Forelimb muscle (tissue), 1 donor: Measurements from ENCODE around the gene SLC6A3. TPM values are rescaled to one million over a fixed set of nuclear protein-coding genes. Genes with fewer than 3 reads are reported as not detected.

Source experiments
- DNase-seq: peaks from one replicate; pipeline ENCODE4 v3.0.0-alpha.2; 2013; ENCODE audit warnings: low read depth
- polyA plus RNA-seq: library from polyadenylated mRNA; unstranded; fragments of 120-200 nt; gene quantifications from one replicate; pipeline ENCODE4 v1.2.1, GENCODE V29; 2013; ENCODE audit not compliant: insufficient read length

Gene SLC6A3
- polyA plus RNA-seq, 1 donor, result not detected

- DNase-seq, result no peak
Measured at GRCh38 chr5:1442222-1443145, 2.8 kb downstream of the SLC6A3 start.

GRCh38 chr5:1441166-1441865 lies 3.9 kb downstream of the SLC6A3 start:
- DNase-seq, result no peak

- DNase-seq, result no peak
Measured at GRCh38 chr5:1440098-1440493, 5.1 kb downstream of the SLC6A3 start.

- DNase-seq, result no peak
Measured at GRCh38 chr5:1439388-1440097, 5.7 kb downstream of the SLC6A3 start.

- no peak for DNase-seq
Measured at GRCh38 chr5:1438871-1439270, 6.4 kb downstream of the SLC6A3 start.

GRCh38 chr5:1437876-1438559 lies 7.2 kb downstream of the SLC6A3 start:
- no peak for DNase-seq

- no peak for DNase-seq
Measured at GRCh38 chr5:1437226-1437829, 7.9 kb downstream of the SLC6A3 start.

GRCh38 chr5:1436681-1437080 lies 8.6 kb downstream of the SLC6A3 start:
- DNase-seq, result no peak

GRCh38 chr5:1436036-1436435 lies 9.2 kb downstream of the SLC6A3 start:
- DNase-seq, result no peak

GRCh38 chr5:1435369-1435768 lies 9.9 kb downstream of the SLC6A3 start:
- DNase-seq, result no peak

- DNase-seq, result no peak
Measured at GRCh38 chr5:1432296-1432695, 12.9 kb downstream of the SLC6A3 start.

GRCh38 chr5:1431896-1432295 lies 13.3 kb downstream of the SLC6A3 start:
- no peak for DNase-seq

- no peak for DNase-seq
Measured at GRCh38 chr5:1431021-1431811, 14.0 kb downstream of the SLC6A3 start.

GRCh38 chr5:1430121-1430795 lies 15.0 kb downstream of the SLC6A3 start:
- DNase-seq, result no peak

GRCh38 chr5:1429496-1429895 lies 15.7 kb downstream of the SLC6A3 start:
- DNase-seq, result no peak

GRCh38 chr5:1429066-1429465 lies 16.2 kb downstream of the SLC6A3 start:
- no peak for DNase-seq

- DNase-seq, result no peak
Measured at GRCh38 chr5:1428107-1428506, 17.1 kb downstream of the SLC6A3 start.

GRCh38 chr5:1424716-1425115 lies 20.5 kb downstream of the SLC6A3 start:
- no peak for DNase-seq

GRCh38 chr5:1423901-1424603 lies 21.2 kb downstream of the SLC6A3 start:
- DNase-seq, result no peak
